ENCODE measurements around the gene CCL24. TPM values are rescaled to one million over a fixed set of nuclear protein-coding genes. Genes with fewer than 3 reads are reported as not detected.

The CCL24 gene
- total and polyA plus RNA-seq, 10 of the 15 experiments (the other 5 are each of a cell fraction or from before 2014, with no cell fraction given), result not detected

DNA sequence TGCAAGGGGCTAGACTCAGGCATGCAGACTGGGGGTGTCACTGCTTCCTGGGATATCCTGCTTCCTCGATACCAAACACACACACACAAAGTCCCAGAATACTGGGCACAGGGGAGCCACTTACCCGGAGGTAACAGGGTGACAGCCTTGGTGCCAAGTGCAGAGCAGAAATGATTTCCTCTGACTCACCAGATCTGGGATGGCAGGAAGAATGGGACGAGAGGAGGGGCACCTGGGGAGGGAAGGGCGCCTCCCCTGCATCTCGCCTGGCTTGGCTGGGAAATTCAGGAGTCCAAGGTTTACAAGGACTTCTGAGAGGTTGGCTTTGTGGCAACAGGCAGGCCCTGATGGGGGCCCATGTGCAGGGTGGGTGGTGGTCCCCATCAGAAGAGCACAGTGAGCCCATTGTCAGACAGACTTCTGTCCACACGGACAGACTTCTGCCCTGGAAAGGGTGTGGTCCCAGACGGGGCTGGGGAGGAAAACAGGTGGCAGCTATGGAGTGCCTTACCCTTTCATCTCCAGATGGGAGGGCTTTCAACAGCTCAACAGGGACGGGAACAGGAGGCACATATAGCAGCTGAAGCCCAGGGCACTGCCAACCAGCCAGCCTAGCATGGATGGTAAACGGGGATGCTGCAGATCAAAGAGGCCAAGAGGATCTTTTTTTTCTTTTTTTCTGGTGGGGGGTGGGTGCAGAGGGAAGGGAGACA is 9.7 kb upstream of the CCL24 start (continued):
- TF ChIP-seq TCF7 (IDR thresholded peaks at IDR 0.05; ENCODE audit: borderline replicate concordance) (no peak), BCLAF1 (IDR thresholded peaks at IDR 0.05) (no peak)
- TF ChIP-seq, protein P1, sequence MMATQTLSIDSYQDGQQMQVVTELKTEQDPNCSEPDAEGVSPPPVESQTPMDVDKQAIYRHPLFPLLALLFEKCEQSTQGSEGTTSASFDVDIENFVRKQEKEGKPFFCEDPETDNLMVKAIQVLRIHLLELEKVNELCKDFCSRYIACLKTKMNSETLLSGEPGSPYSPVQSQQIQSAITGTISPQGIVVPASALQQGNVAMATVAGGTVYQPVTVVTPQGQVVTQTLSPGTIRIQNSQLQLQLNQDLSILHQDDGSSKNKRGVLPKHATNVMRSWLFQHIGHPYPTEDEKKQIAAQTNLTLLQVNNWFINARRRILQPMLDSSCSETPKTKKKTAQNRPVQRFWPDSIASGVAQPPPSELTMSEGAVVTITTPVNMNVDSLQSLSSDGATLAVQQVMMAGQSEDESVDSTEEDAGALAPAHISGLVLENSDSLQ (IDR thresholded peaks at IDR 0.05), result no peak
- TF ChIP-seq, protein P2, sequence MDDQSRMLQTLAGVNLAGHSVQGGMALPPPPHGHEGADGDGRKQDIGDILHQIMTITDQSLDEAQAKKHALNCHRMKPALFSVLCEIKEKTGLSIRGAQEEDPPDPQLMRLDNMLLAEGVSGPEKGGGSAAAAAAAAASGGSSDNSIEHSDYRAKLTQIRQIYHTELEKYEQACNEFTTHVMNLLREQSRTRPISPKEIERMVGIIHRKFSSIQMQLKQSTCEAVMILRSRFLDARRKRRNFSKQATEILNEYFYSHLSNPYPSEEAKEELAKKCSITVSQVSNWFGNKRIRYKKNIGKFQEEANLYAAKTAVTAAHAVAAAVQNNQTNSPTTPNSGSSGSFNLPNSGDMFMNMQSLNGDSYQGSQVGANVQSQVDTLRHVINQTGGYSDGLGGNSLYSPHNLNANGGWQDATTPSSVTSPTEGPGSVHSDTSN (IDR thresholded peaks at IDR 0.05; ENCODE audit: insufficient replicate concordance, low read depth, low read length), result no peak

GRCh38 chr7:75820688-75821087 is 7.1 kb upstream of the CCL24 start:
- H3K79me2 ChIP-seq (ENCODE audit: control insufficient read depth, insufficient read depth, low read length), result no peaks in the 10 kb centered on the region
- in situ Hi-C loops (cut with MboI), result no loop called here
- no TSS peak for BruUV-seq (replicated peaks)
- no peaks in the 10 kb centered on the region; a peak in 1 of 4 replicates for H3K27me3 ChIP-seq (replicated peaks in 1 of 2; ENCODE audit: control insufficient read depth in 2 of 2, insufficient read depth in 2 of 2, low read length in 1 of 2)
- H3K4me2 ChIP-seq (ENCODE audit: control insufficient read depth, insufficient read depth), result no peak overlapping the region
- no peak overlapping the region for H3K27ac ChIP-seq (ENCODE audit: control insufficient read depth, insufficient read depth)
- H3K9ac ChIP-seq (ENCODE audit: control insufficient read depth, insufficient read depth, low read length), result no peak overlapping the region
- no peaks in the 10 kb centered on the region for H3K4me1 ChIP-seq (ENCODE audit: control insufficient read depth, insufficient read depth, low read length)
- intact Hi-C loops (cut with micrococcal nuclease; ENCODE audit: unreplicated experiment), result no loop called here
- H3K4me3 ChIP-seq, result no peak overlapping the region
- H3K36me3 ChIP-seq (ENCODE audit: control insufficient read depth in 2 of 2, insufficient read depth in 2 of 2, low read length in 1 of 2), result no peaks in the 10 kb centered on the region
- 50% methylated on average over 1 of the region's 1 CpG for WGBS (ENCODE audit: insufficient coverage, insufficient replicate concordance, low lambda C conversion rate, missing lambda C conversion rate)
- RAD21 ChIA-PET (ENCODE audit: unreplicated experiment), result no interaction called here
- ATAC-seq, result no peak
- POLR2A ChIA-PET, result no interaction called here
- DNase-seq (ENCODE audit: low read depth, low spot score), result no peak
- H3K9me3 ChIP-seq (replicated peaks; ENCODE audit: control insufficient read depth, insufficient read depth, low read length), result no peaks in the 10 kb centered on the region
- CTCF ChIA-PET, result no interaction called here
- no peaks in the 10 kb centered on the region for H4K20me1 ChIP-seq (ENCODE audit: control insufficient read depth, insufficient read depth)
- SMC1A ChIA-PET (ENCODE audit: uncharacterized antibody, unreplicated experiment), result no interaction called here
- no peak overlapping the region for H2AFZ ChIP-seq (ENCODE audit: control insufficient read depth, low read depth, low read length)
- no peak for FAIRE-seq
- TF ChIP-seq LARP7 (IDR thresholded peaks at IDR 0.05), result no peak
- no peak for TF ChIP-seq KDM1A (IDR thresholded peaks at IDR 0.05; ENCODE audit: borderline replicate concordance)
- no peak for TF ChIP-seq SMC3 (IDR thresholded peaks at IDR 0.05; ENCODE audit: borderline replicate concordance, low read length)
- TF ChIP-seq IRF4 (IDR thresholded peaks at IDR 0.05; ENCODE audit: low read depth, low read length), result no peak
- no peak for TF ChIP-seq CHD2 (IDR thresholded peaks at IDR 0.05; ENCODE audit: borderline replicate concordance, low read depth, low read length)
- no peak for TF ChIP-seq HCFC1 (IDR thresholded peaks at IDR 0.05; ENCODE audit: low read length)
- no peak for TF ChIP-seq TCF7 (IDR thresholded peaks at IDR 0.05; ENCODE audit: borderline replicate concordance)
- no peak for TF ChIP-seq NR2C2 (IDR thresholded peaks at IDR 0.05; ENCODE audit: borderline replicate concordance, control insufficient read depth, insufficient read length, low read depth)
- TF ChIP-seq CHD4 (IDR thresholded peaks at IDR 0.05), result no peak
- TF ChIP-seq PML (IDR thresholded peaks at IDR 0.05; ENCODE audit: low read length), result no peak
- TF ChIP-seq, protein P3, sequence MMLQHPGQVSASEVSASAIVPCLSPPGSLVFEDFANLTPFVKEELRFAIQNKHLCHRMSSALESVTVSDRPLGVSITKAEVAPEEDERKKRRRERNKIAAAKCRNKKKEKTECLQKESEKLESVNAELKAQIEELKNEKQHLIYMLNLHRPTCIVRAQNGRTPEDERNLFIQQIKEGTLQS (IDR thresholded peaks at IDR 0.05; ENCODE audit: borderline replicate concordance, extremely low read depth, low read depth, low read length), result no peak
- no peak for TF ChIP-seq TAF1 (IDR thresholded peaks at IDR 0.05; ENCODE audit: borderline replicate concordance, low read depth, low read length)

Measured in GM12878 (cell line).